ENCODE measurements around the gene NEK7. TPM values are rescaled to one million over a fixed set of nuclear protein-coding genes. Genes with fewer than 3 reads are reported as not detected.

NEK7 gene
- total RNA-seq, 4 donors from 2014 or later: 123 to 219 (median 141) TPM

- Histone ChIP-seq H3K27me3 (no peaks in the 10 kb centered on the region), H3K9me3 (no peaks in the 10 kb centered on the region), H3K27ac (no peak overlapping the region), H3K4me1 (no peaks in the 10 kb centered on the region), H3K36me3 (no peaks in the 10 kb centered on the region), H3K4me3 (no peak overlapping the region)
- no peak for DNase-seq (ENCODE audit: low spot score in 2 of 2)
- no peak for TF ChIP-seq CTCF (IDR thresholded peaks at IDR 0.05)
- TF ChIP-seq EP300 (IDR thresholded peaks at IDR 0.05): no peak
- TF ChIP-seq POLR2A (IDR thresholded peaks at IDR 0.05): no peak
- 92 to 93% methylated on average over 10 of the region's 10 CpGs for WGBS, 2 donors
Observed at GRCh38 chr1:198328458-198329032, 171.7 kb downstream of the NEK7 start.

- H3K9me3 ChIP-seq: no peaks in the 10 kb centered on the region
- 54 to 56% methylated on average over 2 of the region's 2 CpGs for WGBS, 2 donors
- H3K36me3 ChIP-seq: no peaks in the 10 kb centered on the region
- no peak overlapping the region for H3K27ac ChIP-seq
- no peak for DNase-seq (ENCODE audit: low spot score in 2 of 2)
- no peaks in the 10 kb centered on the region for H3K4me1 ChIP-seq
- TF ChIP-seq POLR2A (IDR thresholded peaks at IDR 0.05) (no peak), EP300 (IDR thresholded peaks at IDR 0.05) (no peak), CTCF (IDR thresholded peaks at IDR 0.05) (no peak)
- H3K4me3 ChIP-seq: no peak overlapping the region
- H3K27me3 ChIP-seq: no peaks in the 10 kb centered on the region
Observed at GRCh38 chr1:198330982-198331615, 174.3 kb downstream of the NEK7 start.

- no peak for TF ChIP-seq CTCF (IDR thresholded peaks at IDR 0.05)
- TF ChIP-seq POLR2A (IDR thresholded peaks at IDR 0.05): no peak
- TF ChIP-seq EP300 (IDR thresholded peaks at IDR 0.05): no peak
- Histone ChIP-seq H3K27ac (no peak overlapping the region), H3K36me3 (no peaks in the 10 kb centered on the region), H3K4me1 (no peaks in the 10 kb centered on the region), H3K27me3 (no peaks in the 10 kb centered on the region), H3K4me3 (no peak overlapping the region), H3K9me3 (no peaks in the 10 kb centered on the region)
- DNase-seq (ENCODE audit: low spot score in 2 of 2): no peak
- WGBS, 2 donors: 65% methylated on average over 1 of the region's 1 CpG
Observed at GRCh38 chr1:198333744-198334143, 176.9 kb downstream of the NEK7 start.

GRCh38 chr1:198335663-198336062 lies 178.9 kb downstream of the NEK7 start:
- no peak for DNase-seq (ENCODE audit: low spot score in 2 of 2)
- H3K9me3 ChIP-seq: no peaks in the 10 kb centered on the region
- no peaks in the 10 kb centered on the region for H3K27me3 ChIP-seq
- 82 to 90% methylated on average over 1 of the region's 1 CpG for WGBS, 2 donors
- no peaks in the 10 kb centered on the region for H3K4me1 ChIP-seq
- H3K4me3 ChIP-seq: no peak overlapping the region
- no peak for TF ChIP-seq EP300 (IDR thresholded peaks at IDR 0.05)
- no peak for TF ChIP-seq POLR2A (IDR thresholded peaks at IDR 0.05)
- TF ChIP-seq CTCF (IDR thresholded peaks at IDR 0.05): no peak
- no peak overlapping the region for H3K27ac ChIP-seq
- H3K36me3 ChIP-seq: no peaks in the 10 kb centered on the region

- DNase-seq (ENCODE audit: low spot score in 2 of 2): no peak
- H3K9me3 ChIP-seq: no peaks in the 10 kb centered on the region
- TF ChIP-seq POLR2A (IDR thresholded peaks at IDR 0.05): no peak
- TF ChIP-seq CTCF (IDR thresholded peaks at IDR 0.05): no peak
- no peak for TF ChIP-seq EP300 (IDR thresholded peaks at IDR 0.05)
- no peaks in the 10 kb centered on the region for H3K36me3 ChIP-seq
- no peaks in the 10 kb centered on the region for H3K4me1 ChIP-seq
- H3K4me3 ChIP-seq: no peak overlapping the region
- H3K27me3 ChIP-seq: no peaks in the 10 kb centered on the region
- no peak overlapping the region for H3K27ac ChIP-seq
Observed at GRCh38 chr1:198337886-198338285, 181.1 kb downstream of the NEK7 start.

Data from tibial nerve (tissue), 4 donors.